ENCODE results near the gene SPATA21.
A peak's percentile ranks its signal among the peaks of the same experiment; 100 is the strongest.

SPATA21 gene

DNA sequence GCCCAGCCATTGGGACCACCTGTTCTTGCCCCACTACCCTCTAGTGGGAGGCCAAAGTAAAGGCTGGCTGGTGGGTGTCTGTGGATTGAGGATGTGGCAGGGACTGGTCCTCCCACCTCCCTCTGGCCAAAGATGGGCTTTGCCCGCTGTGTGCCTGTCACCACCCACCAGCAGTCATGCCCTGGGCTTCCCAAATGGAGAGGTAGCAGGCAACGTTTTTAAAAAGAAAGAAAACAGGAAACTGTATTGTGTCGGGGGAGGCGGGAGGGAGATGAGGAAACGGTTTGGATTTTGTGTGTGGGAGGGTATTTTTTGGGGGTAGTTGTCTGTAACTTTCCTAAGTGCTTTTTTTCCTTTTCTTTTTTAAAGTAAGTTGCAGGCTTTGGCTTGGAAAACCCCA, 40.1 kb downstream of the SPATA21 start:
- no peak overlapping the region for H3K4me3 ChIP-seq (ENCODE audit: low read length)
- DNase-seq (ENCODE audit: low read depth) = no peak
- TF ChIP-seq, protein P1, sequence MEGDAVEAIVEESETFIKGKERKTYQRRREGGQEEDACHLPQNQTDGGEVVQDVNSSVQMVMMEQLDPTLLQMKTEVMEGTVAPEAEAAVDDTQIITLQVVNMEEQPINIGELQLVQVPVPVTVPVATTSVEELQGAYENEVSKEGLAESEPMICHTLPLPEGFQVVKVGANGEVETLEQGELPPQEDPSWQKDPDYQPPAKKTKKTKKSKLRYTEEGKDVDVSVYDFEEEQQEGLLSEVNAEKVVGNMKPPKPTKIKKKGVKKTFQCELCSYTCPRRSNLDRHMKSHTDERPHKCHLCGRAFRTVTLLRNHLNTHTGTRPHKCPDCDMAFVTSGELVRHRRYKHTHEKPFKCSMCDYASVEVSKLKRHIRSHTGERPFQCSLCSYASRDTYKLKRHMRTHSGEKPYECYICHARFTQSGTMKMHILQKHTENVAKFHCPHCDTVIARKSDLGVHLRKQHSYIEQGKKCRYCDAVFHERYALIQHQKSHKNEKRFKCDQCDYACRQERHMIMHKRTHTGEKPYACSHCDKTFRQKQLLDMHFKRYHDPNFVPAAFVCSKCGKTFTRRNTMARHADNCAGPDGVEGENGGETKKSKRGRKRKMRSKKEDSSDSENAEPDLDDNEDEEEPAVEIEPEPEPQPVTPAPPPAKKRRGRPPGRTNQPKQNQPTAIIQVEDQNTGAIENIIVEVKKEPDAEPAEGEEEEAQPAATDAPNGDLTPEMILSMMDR (conservative IDR thresholded peaks at IDR 0.05; ENCODE audit: low read depth, low read length) = no peak

GRCh38 chr1:16396591-16396990, 40.6 kb downstream of the SPATA21 start:
- peak; percentile 27 for DNase-seq (ENCODE audit: low read depth)
- TF ChIP-seq, protein P1 (conservative IDR thresholded peaks at IDR 0.05; ENCODE audit: low read depth, low read length) = no peak
- H3K4me3 ChIP-seq (ENCODE audit: low read length) = no peak overlapping the region

DNA sequence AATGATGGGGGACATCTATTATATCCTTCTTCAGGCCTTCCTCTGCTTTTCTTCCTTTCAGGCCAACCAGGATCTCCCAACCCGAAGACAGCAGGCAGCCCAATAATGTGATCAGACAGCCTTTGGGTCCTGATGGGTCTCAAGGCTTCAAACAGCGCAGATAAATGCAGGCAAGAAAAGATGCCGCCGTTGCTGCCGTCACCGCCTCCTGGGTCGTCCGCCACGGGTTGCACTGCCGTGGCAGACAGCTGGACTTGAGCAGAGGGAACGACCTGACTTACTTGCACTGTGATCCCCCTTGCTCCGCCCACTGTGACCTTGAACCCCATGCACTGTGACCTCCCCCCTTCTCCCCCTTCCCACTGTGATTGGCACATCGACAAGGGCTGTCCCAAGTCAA, 42.2 kb downstream of the SPATA21 start:
- no peak overlapping the region for H3K4me3 ChIP-seq (ENCODE audit: low read length)
- no peak for DNase-seq (ENCODE audit: low read depth)
- TF ChIP-seq, protein P1 (conservative IDR thresholded peaks at IDR 0.05; ENCODE audit: low read depth, low read length) = no peak

GRCh38 chr1:16393570-16394521, 43.4 kb downstream of the SPATA21 start:
- TF ChIP-seq, protein P1 (conservative IDR thresholded peaks at IDR 0.05; ENCODE audit: low read depth, low read length) = no peak
- no peak for DNase-seq (ENCODE audit: low read depth)
- H3K4me3 ChIP-seq (ENCODE audit: low read length) = no peak overlapping the region

- TF ChIP-seq, protein P1 (conservative IDR thresholded peaks at IDR 0.05; ENCODE audit: low read depth, low read length) = no peak
- DNase-seq (ENCODE audit: low read depth) = no peak
- H3K4me3 ChIP-seq (ENCODE audit: low read length) = no peak overlapping the region
Observed at GRCh38 chr1:16392740-16393569, 44.3 kb downstream of the SPATA21 start.

DNA sequence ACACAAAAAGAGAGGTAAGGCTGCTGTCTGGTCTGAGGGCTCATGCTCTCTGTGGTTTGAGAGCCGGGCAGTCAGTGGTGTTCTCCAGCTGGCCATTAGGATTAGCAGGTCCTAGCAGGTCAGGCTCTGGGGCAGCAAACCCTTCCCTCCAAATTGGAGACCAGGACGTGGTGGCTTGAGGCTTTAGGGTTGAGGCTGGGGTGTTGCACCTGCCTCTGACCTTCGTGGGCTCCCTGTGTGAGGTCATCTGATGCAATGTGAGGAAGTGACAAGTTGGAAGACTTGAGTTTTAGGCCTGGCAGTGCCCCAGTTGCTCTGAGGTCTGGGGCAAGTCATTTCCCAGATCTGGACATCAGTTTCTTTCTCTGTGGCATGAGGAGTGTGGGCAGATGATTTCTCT, 45.8 kb downstream of the SPATA21 start:
- DNase-seq (ENCODE audit: low read depth) = no peak
- no peak overlapping the region for H3K4me3 ChIP-seq (ENCODE audit: low read length)
- TF ChIP-seq, protein P1 (conservative IDR thresholded peaks at IDR 0.05; ENCODE audit: low read depth, low read length) = no peak

All from retinal pigment epithelial cell (primary cell).